Right lobe of liver (tissue), 6 donors: ENCODE measurements around the gene SUFU. TPM values are rescaled to one million over a fixed set of nuclear protein-coding genes. Genes with fewer than 3 reads are reported as not detected.

Experiments used
- ATAC-seq, 4 donors: fragments of 200-7000 bp; cut with Tn5 transposase; one replicate each; pipeline ENCODE4 v1.9.1; 2020; ENCODE audit warnings: mild to moderate bottlenecking in 4 of 4, moderate library complexity in 4 of 4
- DNase-seq, 3 donors: peaks; one replicate each; pipeline ENCODE4 v3.0.0-alpha.2; 2020
- H3K27ac ChIP-seq, 3 donors: fragments of 200-600 bp; one replicate each; pipeline ENCODE4 v1.8.0; 2022
- H3K27me3 ChIP-seq, 2 donors: fragments of 200-600 bp; one replicate each; pipeline ENCODE4 v1.8.0; 2022
- H3K36me3 ChIP-seq, 4 donors: fragments of 200-600 bp; sonication (generic) in 1 of 4; one replicate each; pipeline versions ENCODE4 v1.5.1 to v1.8.0; 2017 to 2022; ENCODE audit warnings: control low read depth in 1 of 4
- H3K4me1 ChIP-seq, 4 donors: fragments of 200-600 bp; sonication (generic) in 1 of 4; one replicate each; pipeline versions ENCODE4 v1.5.1 to v1.8.0; 2017 to 2022; ENCODE audit warnings: control low read depth in 1 of 4
- H3K4me3 ChIP-seq, 3 donors: fragments of 200-600 bp; one replicate each; pipeline ENCODE4 v1.8.0; 2022
- H3K9me3 ChIP-seq, 4 donors: fragments of 200-600 bp; sonication (generic) in 1 of 4; one replicate each; pipeline versions ENCODE4 v1.5.1 to v1.8.0; 2017 to 2022; ENCODE audit warnings: control low read depth in 1 of 4
- CTCF ChIP-seq, 4 donors: fragments of 200-600 bp in 3 of 4; fragments of 450-650 bp in 1 of 4; IDR thresholded peaks; one replicate each; pipeline versions ENCODE4 v1.5.1 to v1.8.0; 2016 to 2022; ENCODE audit warnings: antibody characterized with exemption in 4 of 4, mild to moderate bottlenecking in 2 of 4
- POLR2A ChIP-seq: fragments of 450-650 bp; IDR thresholded peaks from one replicate; pipeline ENCODE4 v1.6.1; 2017; ENCODE audit warnings: antibody characterized with exemption, mild to moderate bottlenecking
- WGBS: methylation state at CpG from one replicate; pipeline ENCODE4 v1.1.6; 2018; ENCODE audit warnings: low coverage, low lambda C conversion rate; ENCODE audit not compliant: insufficient coverage; ENCODE audit errors: missing lambda C conversion rate; 5-methylcytosine and 5-hydroxymethylcytosine counted together
- intact Hi-C, 2 donors: fragments of 100-400 bp; cut with DNase I; formaldehyde crosslinking; loops; one replicate each; pipeline versions ENCODE4 v1.11.2 to v1.14.1; 2022
- total RNA-seq, 6 experiments: library from RNA; depleted of rRNA in 2 of 6; stranded (reverse); fragments of >200 nt in 2 of 6; fragmentation: NEBNext Ultra II Directional in 3 of 6; extraction: Animal tissue kit (Norgen Biotek cat#: 25700) in 3 of 6; gene quantifications; one replicate each; pipeline versions ENCODE4 v1.1.0 to v1.2.4, GENCODE V29; 2016 to 2023
- donor health status: DM: no; HTN: yes; CAD: no.
- donor health status: DM: no; HTN: no; CAD: no.
- donor health status: DM: no; HTN: no; CAD: no.
- donor health status: DM: no; HTN: yes; CAD: no.
- donor health status: DM: no; HTN: yes; CAD: no.

SUFU gene
- total RNA-seq, 6 experiments from 2014 or later, result 4.2 to 6.2 (median 5.1) TPM

GRCh38 chr10:102654566-102654965, 150.8 kb downstream of the SUFU start:
- intact Hi-C loops, result no loop called here
- Histone ChIP-seq H3K9me3 (no peaks in the 10 kb centered on the region), H3K27me3 (no peaks in the 10 kb centered on the region), H3K4me3 (no peak overlapping the region), H3K36me3 (peaks cover 7 to 35% (median 15%) of the 10 kb centered on the region in 4 donors), H3K27ac (no peak overlapping the region), H3K4me1 (peaks cover 0 to 25% (median 5%) of the 10 kb centered on the region in 4 donors)
- no CpG with 5 or more reads among the region's 7 CpGs for WGBS
- no peak for TF ChIP-seq POLR2A
- TF ChIP-seq CTCF (IDR thresholded peaks at IDR 0.05), result no peak
- no peak for ATAC-seq
- DNase-seq, result no peak

- H3K27me3 ChIP-seq, result no peaks in the 10 kb centered on the region
- DNase-seq (peak in 1 of 3 donors; percentile 46), ATAC-seq (no peak)
- no peak for TF ChIP-seq POLR2A
- TF ChIP-seq CTCF (IDR thresholded peaks at IDR 0.05), result no peak
- H3K4me3 ChIP-seq, result no peak overlapping the region
- H3K9me3 ChIP-seq, result no peaks in the 10 kb centered on the region
- intact Hi-C loops, result no loop called here
- H3K36me3 ChIP-seq, result peaks cover 7 to 35% (median 15%) of the 10 kb centered on the region in 4 donors
- H3K4me1 ChIP-seq, result peaks cover 0 to 21% (median 2%) of the 10 kb centered on the region in 4 donors
- no peak overlapping the region for H3K27ac ChIP-seq
- WGBS, result 63% methylated on average over 5 of the region's 12 CpGs
Measured at GRCh38 chr10:102654969-102655368, 151.2 kb downstream of the SUFU start.

GRCh38 chr10:102656026-102656425, 152.3 kb downstream of the SUFU start:
- intact Hi-C loops, result no loop called here
- Histone ChIP-seq H3K27me3 (no peaks in the 10 kb centered on the region), H3K9me3 (no peaks in the 10 kb centered on the region), H3K27ac (no peak overlapping the region), H3K4me3 (no peak overlapping the region), H3K4me1 (peaks cover 0 to 17% (median 2%) of the 10 kb centered on the region in 4 donors), H3K36me3 (peaks cover 7 to 35% (median 15%) of the 10 kb centered on the region in 4 donors)
- TF ChIP-seq POLR2A (no peak), CTCF (IDR thresholded peaks at IDR 0.05) (no peak)
- DNase-seq, result peak in 2 of 3 donors; percentile 16 to 37
- ATAC-seq, result no peak
- WGBS, result 84% methylated on average over 5 of the region's 12 CpGs

GRCh38 chr10:102656791-102657371, 153.1 kb downstream of the SUFU start:
- intact Hi-C loops, result no loop called here
- H3K27me3 ChIP-seq, result no peaks in the 10 kb centered on the region
- ATAC-seq (no peak), DNase-seq (peak in 2 of 3 donors; percentile 34 to 56)
- peaks cover 0 to 14% (median 2%) of the 10 kb centered on the region in 4 donors for H3K4me1 ChIP-seq
- peaks cover 7 to 35% (median 15%) of the 10 kb centered on the region in 4 donors for H3K36me3 ChIP-seq
- 91% methylated on average over 14 of the region's 42 CpGs for WGBS
- H3K27ac ChIP-seq, result peak overlapping the region in 2 of 3 donors; percentile 32 to 43
- H3K9me3 ChIP-seq, result no peaks in the 10 kb centered on the region
- no peak overlapping the region for H3K4me3 ChIP-seq
- TF ChIP-seq CTCF (IDR thresholded peaks at IDR 0.05) (no peak), POLR2A (no peak)
